ENCODE results near the gene HTATSF1. TPM values are rescaled to one million over a fixed set of nuclear protein-coding genes. Genes with fewer than 3 reads are reported as not detected.
A peak's percentile ranks its signal among the peaks of the same experiment; 100 is the strongest.

The HTATSF1 gene, protein sequence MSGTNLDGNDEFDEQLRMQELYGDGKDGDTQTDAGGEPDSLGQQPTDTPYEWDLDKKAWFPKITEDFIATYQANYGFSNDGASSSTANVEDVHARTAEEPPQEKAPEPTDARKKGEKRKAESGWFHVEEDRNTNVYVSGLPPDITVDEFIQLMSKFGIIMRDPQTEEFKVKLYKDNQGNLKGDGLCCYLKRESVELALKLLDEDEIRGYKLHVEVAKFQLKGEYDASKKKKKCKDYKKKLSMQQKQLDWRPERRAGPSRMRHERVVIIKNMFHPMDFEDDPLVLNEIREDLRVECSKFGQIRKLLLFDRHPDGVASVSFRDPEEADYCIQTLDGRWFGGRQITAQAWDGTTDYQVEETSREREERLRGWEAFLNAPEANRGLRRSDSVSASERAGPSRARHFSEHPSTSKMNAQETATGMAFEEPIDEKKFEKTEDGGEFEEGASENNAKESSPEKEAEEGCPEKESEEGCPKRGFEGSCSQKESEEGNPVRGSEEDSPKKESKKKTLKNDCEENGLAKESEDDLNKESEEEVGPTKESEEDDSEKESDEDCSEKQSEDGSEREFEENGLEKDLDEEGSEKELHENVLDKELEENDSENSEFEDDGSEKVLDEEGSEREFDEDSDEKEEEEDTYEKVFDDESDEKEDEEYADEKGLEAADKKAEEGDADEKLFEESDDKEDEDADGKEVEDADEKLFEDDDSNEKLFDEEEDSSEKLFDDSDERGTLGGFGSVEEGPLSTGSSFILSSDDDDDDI
- 25.9 and 45.8 TPM in 2 replicates for total RNA-seq

DNA sequence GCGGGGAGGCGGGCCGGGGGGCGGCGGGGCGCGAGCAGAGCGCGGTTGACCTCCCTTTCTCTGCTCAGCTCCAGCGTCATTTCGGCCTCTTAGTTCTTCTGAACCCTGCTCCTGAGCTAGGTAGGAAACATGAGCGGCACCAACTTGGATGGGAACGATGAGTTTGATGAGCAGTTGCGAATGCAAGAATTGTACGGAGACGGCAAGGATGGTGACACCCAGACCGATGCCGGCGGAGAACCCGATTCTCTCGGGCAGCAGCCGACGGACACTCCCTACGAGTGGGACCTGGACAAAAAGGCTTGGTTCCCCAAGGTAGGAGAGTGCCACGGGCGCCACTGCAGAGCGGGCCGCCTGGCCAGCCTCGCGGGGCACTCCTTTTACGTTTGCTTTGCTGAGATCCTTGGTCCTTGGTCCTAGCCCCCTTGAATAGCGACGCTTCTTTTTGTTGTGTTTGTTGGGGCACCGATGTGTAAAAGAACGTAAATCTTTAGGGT, at the start of gene HTATSF1:
HTATSF1 (plus strand) TSS at position 37 of the 497 bp plus-strand sequence; CDS start at position 130, 93 bp downstream.
- peak; percentile 20 for DNase-seq

DNA sequence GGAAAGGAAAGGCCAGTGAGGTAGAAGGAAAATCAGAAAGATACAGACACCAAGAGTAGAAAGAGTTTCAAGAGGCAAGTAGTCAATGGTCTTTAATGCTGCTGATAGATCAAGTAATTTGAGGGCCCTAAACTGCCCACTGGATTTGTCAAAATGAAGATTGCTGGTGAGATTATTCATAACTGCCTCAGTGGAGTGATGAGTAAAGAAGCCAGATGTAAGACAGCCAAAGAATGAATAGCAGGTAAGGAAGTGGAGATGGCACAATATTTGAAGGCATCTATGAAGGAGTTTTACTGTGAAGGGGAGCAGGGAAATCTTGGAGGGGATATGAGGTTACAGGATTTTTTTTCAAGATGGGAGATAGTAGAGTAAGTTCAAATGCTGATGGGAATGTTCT, 49.4 kb upstream of the HTATSF1 start:
- DNase-seq: no peak

DNA sequence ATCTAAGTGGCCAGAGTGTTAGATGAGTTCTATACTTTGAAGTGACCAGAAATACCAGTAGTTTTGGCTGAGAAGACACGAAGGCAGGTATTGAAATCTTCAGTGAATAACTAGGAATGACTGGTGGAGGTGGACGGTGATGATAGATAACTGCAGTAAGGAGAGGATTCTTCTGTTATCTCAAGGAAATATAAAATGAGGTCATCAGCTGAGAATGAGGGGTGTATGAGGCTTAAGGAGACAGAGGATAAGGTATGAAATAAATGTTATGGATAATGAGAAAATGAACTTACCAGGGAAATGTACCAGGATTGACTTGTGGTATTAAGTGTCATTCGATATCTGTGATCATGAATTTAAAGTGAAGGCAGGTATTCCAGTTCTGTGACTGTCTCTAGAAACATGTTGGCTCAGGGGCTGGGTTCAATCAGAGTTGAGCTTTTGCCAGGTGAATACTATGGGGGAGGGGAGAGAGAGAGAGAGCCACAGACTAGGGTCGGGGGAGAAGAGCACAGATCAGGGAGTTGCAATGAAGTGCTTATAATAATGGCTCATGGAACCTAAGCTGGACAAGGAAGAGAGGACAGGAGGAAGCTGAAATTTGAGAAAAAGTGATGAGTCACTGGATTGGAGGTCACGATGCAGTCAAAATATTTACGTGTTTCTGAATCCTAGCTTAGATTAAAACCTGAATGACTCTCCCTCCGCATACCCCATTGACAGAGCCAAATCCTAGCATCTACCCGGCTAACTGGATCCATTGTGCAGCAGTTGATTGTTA, 47.2 kb upstream of the HTATSF1 start:
- no peak for DNase-seq

DNA sequence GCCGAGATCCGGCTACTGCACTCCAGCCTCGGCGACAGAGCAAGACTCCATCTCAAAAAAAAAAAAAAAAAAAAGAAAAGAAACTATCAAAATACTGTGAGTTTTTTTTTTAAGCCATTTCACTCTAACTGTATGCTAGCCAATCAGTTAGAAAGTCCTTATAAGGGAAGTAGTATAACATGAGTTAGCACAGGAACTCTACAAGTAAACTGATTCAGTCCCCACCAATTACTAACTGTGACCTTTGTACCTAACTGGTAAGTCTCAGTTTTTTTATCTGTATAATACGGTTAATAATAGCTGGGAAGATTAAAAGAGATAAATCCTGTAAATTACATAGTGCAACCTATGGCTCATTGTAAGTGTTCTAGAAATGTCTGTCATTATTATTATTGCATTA, 44.8 kb upstream of the HTATSF1 start:
- DNase-seq: no peak

DNA sequence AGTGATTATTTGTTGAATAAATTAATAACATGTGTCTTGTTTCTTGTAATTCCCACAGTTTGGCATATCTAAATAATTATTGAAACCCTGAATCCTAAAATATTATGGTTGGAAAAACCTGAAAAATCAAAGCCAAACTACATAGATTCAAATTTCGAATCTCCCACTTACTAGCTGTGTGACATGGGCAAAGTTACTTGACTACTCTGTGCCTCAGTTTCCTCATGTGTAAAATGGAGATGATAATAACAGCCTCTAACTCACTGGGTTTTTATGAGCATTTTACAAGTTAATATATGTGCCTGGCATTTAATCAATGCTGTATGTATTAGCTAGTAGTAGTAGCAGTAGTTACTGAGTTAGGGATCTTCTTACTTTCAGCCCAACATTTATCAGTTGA, 44.3 kb upstream of the HTATSF1 start:
- no peak for DNase-seq

DNA sequence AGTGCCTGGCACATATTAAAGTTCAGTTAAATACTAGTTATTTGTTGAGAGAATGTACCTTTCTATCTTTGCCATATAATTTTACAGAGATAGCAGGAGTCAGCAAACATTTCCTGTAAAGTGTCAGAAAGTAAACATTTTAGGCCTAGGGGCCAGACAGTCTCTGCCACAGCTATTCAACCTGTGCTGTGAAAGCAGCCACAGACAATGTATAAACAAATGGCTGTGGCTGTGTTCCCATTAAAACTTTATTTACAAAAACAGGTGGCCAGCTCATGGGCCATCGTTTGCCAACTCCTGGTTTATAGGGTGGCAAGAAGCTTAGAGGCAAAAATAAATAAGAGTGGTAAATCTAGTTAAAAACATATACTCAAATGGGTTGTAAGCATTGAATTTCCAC, 43.6 kb upstream of the HTATSF1 start:
- no peak for DNase-seq

DNA sequence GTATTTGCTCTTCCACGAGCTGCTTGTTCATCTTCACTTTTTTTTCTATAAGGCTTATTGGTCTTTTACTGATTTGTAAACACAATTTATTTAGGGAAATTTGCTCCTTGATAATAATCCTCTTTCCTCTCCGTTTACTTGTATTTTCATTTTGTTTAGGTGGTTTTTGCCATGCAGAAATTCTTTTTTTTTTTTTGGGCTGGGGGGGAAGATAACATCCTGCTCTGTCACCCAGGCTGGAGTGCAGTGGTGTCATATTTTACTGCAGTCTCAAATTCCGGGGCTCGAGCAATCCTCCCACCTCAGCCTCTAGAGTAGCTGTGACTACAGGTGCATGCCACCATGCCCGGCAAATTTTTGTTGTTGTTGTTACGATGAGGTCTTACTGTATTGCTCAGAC, 41.3 kb upstream of the HTATSF1 start:
- DNase-seq: no peak

DNA sequence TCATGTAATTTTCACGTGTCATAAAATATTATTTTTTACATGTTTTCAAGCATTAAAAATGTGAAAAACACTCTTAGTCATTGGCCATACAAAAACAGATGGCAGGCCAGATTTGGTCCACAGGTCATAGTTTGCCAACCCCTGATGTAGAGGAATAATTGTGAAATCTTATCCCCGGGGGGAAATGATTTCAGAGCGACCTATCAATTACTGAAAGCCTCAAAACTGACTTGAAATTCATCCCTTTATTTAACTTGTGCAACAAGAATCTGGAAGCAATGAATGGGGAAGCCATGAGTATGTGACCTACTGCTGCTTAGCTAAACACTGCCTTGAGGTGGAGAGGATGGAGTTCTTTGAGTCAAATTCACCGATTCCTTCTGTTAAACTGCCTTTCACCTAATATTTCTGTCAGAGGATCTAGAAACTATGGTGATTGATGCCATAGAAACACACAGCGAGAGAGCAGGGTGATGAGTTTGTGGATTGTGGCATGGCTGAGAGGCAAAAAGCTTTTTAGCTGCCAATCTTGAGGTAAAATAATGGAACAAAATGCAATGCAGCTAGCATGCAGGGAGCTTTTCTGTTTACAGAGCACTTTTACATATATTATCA, 40.0 kb upstream of the HTATSF1 start:
- no peak for DNase-seq

DNA sequence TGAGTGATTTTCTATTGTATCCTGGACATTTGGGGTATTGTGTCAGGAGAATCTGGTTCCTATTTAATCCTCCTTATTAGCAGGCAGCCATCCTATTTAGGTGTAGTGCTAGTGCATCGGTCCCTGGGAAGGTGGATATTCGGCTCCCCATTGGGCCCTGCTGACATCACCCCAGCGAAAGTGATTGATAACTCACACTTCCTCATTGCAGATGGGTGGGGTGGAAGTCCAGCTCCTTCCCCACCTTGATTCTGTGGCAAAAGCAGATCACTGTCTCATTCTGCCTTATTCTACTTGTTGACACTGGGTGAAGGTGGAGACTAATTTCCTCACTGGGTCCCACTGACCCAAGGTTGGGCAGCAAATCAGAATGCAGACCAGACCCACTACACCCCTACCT, 32.8 kb upstream of the HTATSF1 start:
- no peak for DNase-seq

DNA sequence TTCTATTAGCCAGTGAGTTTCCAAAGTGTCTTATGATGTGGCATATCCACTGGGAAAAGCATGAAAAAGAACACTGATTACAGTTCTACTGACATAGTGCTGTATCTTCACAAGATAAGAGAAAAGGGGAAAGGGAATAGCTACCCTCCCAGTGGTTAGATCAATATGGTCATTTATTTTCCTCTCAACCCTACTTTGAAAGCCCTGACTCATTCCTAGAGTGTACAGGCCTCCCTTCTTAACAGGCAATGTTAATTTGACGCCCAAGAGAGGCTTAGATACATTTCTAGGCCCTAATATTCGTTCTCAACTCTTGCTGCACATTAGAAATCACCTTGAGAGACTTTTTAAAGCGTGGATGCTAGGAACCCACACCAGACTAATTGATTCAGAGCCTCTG, 30.1 kb upstream of the HTATSF1 start:
- no peak for DNase-seq

DNA sequence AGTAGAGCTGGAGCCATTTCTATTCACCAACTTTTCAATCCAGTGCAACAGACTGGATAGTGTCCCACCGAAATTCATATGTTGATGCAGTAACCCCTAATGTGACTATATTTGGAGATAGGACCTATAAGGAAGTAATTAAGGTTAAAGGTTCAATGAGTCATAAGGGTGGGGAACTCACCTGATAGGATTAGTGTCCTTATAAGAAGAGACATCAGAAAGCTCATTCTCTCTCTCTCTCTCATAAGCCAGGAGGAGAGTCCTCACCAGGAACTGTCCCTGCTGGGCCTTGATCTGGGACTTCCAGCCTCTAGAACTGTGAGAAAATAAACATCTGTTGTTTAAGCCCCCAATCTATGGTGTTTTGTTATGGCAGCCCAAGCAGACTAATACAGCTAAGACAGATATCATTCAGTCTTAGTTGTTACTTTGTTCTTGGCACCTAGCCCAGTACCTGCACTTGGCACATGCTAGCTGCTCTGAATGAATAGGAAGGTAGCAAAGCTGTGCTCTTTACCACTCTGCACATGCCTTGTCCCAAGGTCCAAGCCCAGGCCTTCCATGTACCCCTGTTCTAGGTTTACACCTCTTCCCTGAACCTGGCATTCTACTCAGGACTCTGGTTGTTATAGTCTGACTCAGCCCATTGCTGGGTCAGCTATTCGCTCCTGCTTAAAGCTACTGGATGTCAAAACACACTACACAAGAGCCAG, 28.8 kb upstream of the HTATSF1 start:
- DNase-seq: no peak

DNA sequence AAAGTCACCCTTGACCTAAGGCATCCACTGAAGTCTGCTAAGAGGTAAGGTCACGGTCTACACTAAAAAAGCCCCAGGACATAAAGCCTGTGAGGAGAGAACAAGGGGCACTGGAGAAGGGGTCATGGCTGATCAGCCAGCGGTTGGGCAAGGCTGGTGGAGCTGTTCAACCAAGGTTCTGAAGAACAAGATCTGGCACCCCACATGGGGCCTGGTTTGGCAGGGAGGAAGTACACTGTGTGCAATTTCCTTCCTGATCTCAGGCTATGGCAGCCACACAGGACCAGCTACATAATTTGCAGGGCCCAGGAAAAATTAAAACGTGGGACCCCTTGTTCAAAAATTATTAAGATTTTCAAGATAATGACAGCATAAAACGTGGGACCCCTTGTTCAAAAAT, 23.7 kb upstream of the HTATSF1 start:
- DNase-seq: no peak

DNA sequence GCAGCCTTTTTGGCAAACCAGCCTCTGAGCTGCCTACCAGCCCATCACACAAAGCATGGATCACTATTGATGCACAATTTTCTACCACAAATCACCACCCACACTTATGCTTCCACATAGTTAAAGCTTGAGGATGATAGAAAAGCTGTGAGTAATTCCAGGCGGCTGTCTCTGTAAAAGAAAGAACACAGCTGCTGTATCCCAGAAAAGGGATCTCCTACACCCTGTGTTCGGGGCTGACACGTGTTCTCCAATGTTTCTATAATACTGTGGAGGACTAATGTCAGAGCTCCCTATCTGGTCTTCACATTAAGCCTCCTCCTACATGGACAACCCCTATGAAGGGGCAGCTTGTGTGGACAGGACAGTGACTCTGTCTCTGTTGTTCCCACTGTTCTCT, 22.2 kb upstream of the HTATSF1 start:
- no peak for DNase-seq

DNA sequence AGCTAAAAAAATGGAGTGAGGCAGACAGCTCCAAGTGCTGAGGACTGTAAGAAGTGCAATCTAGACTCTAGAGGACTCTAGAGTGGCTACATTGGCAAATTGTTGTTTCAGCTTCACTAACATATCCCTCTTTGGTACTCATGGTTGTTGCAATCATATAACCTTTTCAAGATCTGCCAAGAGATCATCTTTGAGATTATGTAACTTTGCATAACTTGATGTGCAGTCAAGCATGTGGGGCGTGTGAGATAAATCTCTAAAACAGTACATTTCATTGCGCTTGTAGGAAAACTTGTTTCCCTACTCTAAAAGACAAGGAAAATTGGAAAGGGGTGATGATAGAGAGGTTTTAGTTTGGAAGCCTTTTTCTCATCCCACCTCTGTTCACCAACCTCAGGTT, 20.9 kb upstream of the HTATSF1 start:
- DNase-seq: no peak

DNA sequence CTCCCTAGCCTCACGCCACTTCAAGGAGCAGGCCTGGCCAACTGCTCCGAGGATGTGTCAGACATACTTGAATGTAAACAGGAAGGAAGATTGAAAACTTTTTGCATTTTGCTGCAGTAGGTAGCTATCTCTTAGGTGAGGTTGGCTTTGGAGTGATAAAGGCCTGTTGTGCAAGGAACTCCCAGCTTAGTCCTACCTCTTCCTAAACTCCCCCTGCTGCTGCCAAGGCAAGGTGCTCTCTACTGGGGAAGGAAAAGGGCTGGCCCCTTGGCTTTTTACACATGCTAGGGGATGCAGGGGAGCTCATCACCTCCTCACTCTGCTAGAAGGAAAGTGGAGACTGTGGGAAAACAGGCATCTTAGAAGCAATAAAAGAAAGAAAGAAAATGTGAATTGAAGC, 20.4 kb upstream of the HTATSF1 start:
- no peak for DNase-seq

DNA sequence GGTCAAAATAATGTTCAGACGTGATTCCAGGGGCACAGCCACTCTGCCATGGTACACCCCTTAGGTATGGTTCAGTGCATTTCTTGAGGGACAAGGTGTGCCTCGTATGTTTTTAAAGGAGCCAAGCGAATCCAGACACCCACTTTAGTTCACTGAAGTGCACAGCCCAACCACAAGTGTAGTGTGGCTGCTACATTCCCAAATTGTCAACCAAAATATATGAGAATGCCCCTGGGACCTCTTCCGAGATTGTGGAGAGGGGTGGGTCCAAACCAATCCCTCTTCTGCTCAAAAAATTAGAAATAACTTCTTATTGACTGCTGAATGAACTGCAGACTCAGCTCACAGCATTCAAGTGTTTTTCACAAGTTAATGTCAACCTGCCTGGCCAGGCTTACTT, 17.0 kb upstream of the HTATSF1 start:
- no peak for DNase-seq

DNA sequence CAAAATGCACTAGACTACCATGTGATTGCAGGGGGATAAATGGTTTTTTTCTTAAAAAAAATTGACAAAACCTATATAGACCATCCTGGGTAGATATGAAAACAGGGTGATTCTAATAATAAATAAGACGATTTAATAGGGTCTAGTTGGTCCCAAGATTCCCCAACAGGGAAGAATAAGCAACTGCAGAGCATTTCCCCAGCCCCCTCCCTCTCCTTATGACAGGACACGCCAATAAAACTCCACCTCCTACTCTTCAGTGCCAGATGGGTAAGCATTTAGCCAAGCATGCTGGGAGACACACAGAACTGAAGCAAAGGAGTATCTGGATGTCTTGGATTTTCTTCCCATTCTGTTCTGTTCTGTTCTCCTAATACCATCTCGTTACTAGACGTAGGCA, 9.7 kb upstream of the HTATSF1 start, which contains the start of gene BRS3:
BRS3 (plus strand) TSS at position 301 of the 400 bp plus-strand sequence. CDS start 168 bp downstream, outside the sequence.
- DNase-seq: no peak

DNA sequence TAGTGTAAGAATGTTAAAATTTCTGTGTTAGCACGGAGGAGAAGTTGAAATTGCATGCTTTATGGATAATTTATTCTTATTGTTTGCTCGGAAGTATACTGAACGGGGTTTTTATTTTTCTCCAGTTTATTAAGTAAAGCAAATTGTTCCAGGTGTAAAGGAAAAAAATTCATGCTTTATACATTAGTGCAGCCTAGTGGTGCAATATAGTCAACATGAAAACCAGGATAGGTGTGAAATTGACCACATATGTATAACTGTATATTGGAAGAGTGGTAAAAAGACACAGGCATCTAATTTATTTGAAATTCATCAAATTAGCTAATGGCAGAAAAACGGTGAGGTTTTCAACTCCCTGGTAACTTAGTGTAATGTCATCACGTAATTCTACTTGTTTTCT, 8.7 kb upstream of the HTATSF1 start:
- no peak for DNase-seq

DNA sequence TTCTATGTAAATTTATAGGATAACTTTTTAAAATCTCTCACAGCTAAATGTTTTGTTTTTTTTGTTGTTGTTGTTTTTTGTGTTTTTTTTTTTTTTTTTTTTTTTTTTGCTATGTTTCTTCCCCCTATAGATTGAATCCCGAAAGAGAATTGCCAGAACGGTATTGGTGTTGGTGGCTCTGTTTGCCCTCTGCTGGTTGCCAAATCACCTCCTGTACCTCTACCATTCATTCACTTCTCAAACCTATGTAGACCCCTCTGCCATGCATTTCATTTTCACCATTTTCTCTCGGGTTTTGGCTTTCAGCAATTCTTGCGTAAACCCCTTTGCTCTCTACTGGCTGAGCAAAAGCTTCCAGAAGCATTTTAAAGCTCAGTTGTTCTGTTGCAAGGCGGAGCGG, 5.6 kb upstream of the HTATSF1 start:
- DNase-seq: no peak

DNA sequence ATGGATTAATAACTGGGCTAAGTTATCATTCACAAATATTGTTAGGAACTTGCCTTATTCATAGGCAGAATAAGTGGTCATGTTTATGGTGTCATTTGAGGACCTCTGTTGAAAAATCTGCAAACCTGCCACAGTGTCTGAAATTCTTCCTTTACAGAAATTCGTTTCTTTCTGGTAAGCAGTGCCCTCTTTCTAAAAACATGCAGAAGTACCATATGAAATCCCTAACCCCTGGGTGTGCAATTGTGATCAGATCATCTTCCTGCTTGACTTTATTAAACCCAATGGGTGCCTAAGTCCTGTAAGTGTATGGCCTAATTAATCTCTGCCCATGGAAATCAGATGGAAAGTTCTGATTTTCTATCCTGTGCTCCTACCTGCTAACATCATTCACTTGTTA, 4.4 kb upstream of the HTATSF1 start:
- no peak for DNase-seq

DNA sequence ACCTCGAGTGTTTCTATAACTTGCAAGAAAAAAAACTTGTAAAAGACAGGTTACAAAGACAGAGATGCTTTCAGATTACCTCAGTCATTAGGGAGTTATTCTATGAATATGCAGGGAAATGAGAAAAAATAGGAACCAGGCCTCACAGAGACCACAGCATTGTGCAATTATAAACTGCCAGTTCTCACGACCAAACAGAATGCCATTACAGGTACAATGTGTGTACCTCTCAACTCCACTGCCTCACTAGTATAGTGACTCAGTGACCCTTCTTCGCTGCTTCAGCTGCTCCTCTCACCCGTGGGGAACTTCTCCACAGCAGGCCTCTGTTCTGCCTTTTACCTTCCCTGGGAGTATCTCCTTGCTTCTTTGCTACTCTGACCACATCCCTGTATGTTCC, 2.3 kb upstream of the HTATSF1 start:
- DNase-seq: no peak

DNA sequence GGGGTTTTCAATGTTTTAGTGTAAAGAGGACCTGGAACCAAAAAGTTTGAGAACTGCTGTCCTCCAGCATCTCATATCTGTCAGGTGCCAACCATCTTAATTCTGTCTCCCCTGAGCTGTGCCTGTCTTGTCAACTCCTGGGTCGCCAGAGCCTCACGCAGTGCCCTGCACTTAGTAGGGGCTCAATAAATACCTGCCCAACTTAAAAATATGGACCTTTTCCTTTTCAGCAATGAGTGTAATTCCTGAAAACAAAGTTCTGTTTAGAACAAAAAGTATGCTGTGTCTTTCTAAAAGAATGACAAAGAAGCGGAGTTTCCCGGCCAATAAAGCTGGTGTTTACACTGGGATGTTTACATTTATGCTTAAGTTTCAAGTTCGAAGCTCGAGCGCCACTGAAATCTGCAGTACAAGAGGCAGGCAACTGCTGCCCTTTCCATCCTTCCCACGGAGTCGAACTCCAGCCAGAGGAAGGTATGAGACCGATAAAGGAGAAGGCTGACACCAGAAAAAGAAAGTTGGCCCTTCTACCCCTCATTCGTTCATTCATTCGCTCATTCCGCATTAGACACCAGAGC, 1.1 kb upstream of the HTATSF1 start:
- DNase-seq: no peak
